SW480 (cell line): ENCODE measurements around the gene MPPED1.

Source experiments
- DNase-seq: peaks from one replicate; pipeline ENCODE4 v3.0.0-alpha.2; 2016; ENCODE audit warnings: low spot score

The MPPED1 gene

GRCh38 chr22:43498856-43499253 is 87.0 kb downstream of the MPPED1 start:
- DNase-seq: no peak

- no peak for DNase-seq
Observed at GRCh38 chr22:43500792-43501785, 89.3 kb downstream of the MPPED1 start.

GRCh38 chr22:43501878-43502277 is 90.1 kb downstream of the MPPED1 start:
- no peak for DNase-seq

GRCh38 chr22:43502306-43502874 is 90.6 kb downstream of the MPPED1 start:
- no peak for DNase-seq

GRCh38 chr22:43504068-43504467 is 92.3 kb downstream of the MPPED1 start:
- DNase-seq: no peak

- DNase-seq: no peak
Observed at GRCh38 chr22:43504666-43505261, 93.0 kb downstream of the MPPED1 start.

GRCh38 chr22:43505423-43505822 is 93.6 kb downstream of the MPPED1 start:
- DNase-seq: no peak

- DNase-seq: no peak
Observed at GRCh38 chr22:43505896-43506295, 94.1 kb downstream of the MPPED1 start.

GRCh38 chr22:43506487-43506886 is 94.7 kb downstream of the MPPED1 start:
- DNase-seq: no peak

GRCh38 chr22:43507235-43507634 is 95.4 kb downstream of the MPPED1 start:
- no peak for DNase-seq

GRCh38 chr22:43508489-43508888 is 96.7 kb downstream of the MPPED1 start:
- no peak for DNase-seq

- DNase-seq: no peak
Observed at GRCh38 chr22:43509337-43509736, 97.5 kb downstream of the MPPED1 start.

- no peak for DNase-seq
Observed at GRCh38 chr22:43510281-43511070, 98.7 kb downstream of the MPPED1 start.

- DNase-seq: no peak
Observed at GRCh38 chr22:43511276-43511910, 99.6 kb downstream of the MPPED1 start.

GRCh38 chr22:43512279-43512678 is 100.5 kb downstream of the MPPED1 start:
- no peak for DNase-seq

- no peak for DNase-seq
Observed at GRCh38 chr22:43514476-43515157, 102.8 kb downstream of the MPPED1 start.

GRCh38 chr22:43515411-43515810 is 103.6 kb downstream of the MPPED1 start:
- no peak for DNase-seq

- no peak for DNase-seq
Observed at GRCh38 chr22:43515902-43516301, 104.1 kb downstream of the MPPED1 start.

- DNase-seq: no peak
Observed at GRCh38 chr22:43516386-43516785, 104.6 kb downstream of the MPPED1 start.

GRCh38 chr22:43516996-43517635 is 105.3 kb downstream of the MPPED1 start:
- DNase-seq: no peak

GRCh38 chr22:43520632-43521039 is 108.8 kb downstream of the MPPED1 start:
- no peak for DNase-seq
